Measurements from ENCODE around the gene CDKN2AIP. TPM values are rescaled to one million over a fixed set of nuclear protein-coding genes. Genes with fewer than 3 reads are reported as not detected.
"Not testable (repeated sequence)": the region's sequence is repeated elsewhere in the genome, so short reads cannot be mapped to it uniquely, and the experiment has no call there.

The CDKN2AIP gene
- total RNA-seq, 4 donors from 2014 or later: 16.1 to 25.2 (median 20.1) TPM

- DNase-seq (ENCODE audit: low spot score): no peak
- no peak for ATAC-seq (ENCODE audit: low FRiP score)
Observed at GRCh38 chr4:183429489-183429888, 14.9 kb upstream of the CDKN2AIP start.

GRCh38 chr4:183430317-183430993 is 14.0 kb upstream of the CDKN2AIP start:
- no peak for ATAC-seq (ENCODE audit: low FRiP score)
- DNase-seq (ENCODE audit: low spot score): no peak

More at GRCh38 chr4:183429489-183429888, 14.9 kb upstream of the CDKN2AIP start:
- TF ChIP-seq CTCF (IDR thresholded peaks at IDR 0.05): no peak

GRCh38 chr4:183430994-183431347 is 13.5 kb upstream of the CDKN2AIP start:
- ATAC-seq (ENCODE audit: low FRiP score): no peak
- no peak for TF ChIP-seq CTCF (IDR thresholded peaks at IDR 0.05)
- no peak for DNase-seq (ENCODE audit: low spot score)

More at GRCh38 chr4:183430317-183430993, 14.0 kb upstream of the CDKN2AIP start:
- no peak for TF ChIP-seq CTCF (IDR thresholded peaks at IDR 0.05)

GRCh38 chr4:183431614-183432013 is 12.8 kb upstream of the CDKN2AIP start:
- no peak for TF ChIP-seq CTCF (IDR thresholded peaks at IDR 0.05)
- ATAC-seq (ENCODE audit: low FRiP score): no peak

GRCh38 chr4:183433183-183433582 is 11.3 kb upstream of the CDKN2AIP start:
- ATAC-seq (ENCODE audit: low FRiP score): not testable (repeated sequence)

More at GRCh38 chr4:183431614-183432013, 12.8 kb upstream of the CDKN2AIP start:
- DNase-seq (ENCODE audit: low spot score): no peak

GRCh38 chr4:183434264-183434663 is 10.2 kb upstream of the CDKN2AIP start:
- TF ChIP-seq CTCF (IDR thresholded peaks at IDR 0.05): no peak
- DNase-seq (ENCODE audit: low spot score) (no peak), ATAC-seq (ENCODE audit: low FRiP score) (no peak)

More at GRCh38 chr4:183433183-183433582, 11.3 kb upstream of the CDKN2AIP start:
- DNase-seq (ENCODE audit: low spot score): not testable (repeated sequence)

GRCh38 chr4:183434666-183435190 is 9.7 kb upstream of the CDKN2AIP start:
- no peak for TF ChIP-seq CTCF (IDR thresholded peaks at IDR 0.05)
- DNase-seq (ENCODE audit: low spot score): no peak
- ATAC-seq (ENCODE audit: low FRiP score): no peak

Measured in omental fat pad (tissue), 4 donors.